ENCODE results near the gene CALD1. TPM values are rescaled to one million over a fixed set of nuclear protein-coding genes. Genes with fewer than 3 reads are reported as not detected.

Gene CALD1, protein sequence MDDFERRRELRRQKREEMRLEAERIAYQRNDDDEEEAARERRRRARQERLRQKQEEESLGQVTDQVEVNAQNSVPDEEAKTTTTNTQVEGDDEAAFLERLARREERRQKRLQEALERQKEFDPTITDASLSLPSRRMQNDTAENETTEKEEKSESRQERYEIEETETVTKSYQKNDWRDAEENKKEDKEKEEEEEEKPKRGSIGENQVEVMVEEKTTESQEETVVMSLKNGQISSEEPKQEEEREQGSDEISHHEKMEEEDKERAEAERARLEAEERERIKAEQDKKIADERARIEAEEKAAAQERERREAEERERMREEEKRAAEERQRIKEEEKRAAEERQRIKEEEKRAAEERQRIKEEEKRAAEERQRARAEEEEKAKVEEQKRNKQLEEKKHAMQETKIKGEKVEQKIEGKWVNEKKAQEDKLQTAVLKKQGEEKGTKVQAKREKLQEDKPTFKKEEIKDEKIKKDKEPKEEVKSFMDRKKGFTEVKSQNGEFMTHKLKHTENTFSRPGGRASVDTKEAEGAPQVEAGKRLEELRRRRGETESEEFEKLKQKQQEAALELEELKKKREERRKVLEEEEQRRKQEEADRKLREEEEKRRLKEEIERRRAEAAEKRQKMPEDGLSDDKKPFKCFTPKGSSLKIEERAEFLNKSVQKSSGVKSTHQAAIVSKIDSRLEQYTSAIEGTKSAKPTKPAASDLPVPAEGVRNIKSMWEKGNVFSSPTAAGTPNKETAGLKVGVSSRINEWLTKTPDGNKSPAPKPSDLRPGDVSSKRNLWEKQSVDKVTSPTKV
- total RNA-seq = 389 TPM

DNA sequence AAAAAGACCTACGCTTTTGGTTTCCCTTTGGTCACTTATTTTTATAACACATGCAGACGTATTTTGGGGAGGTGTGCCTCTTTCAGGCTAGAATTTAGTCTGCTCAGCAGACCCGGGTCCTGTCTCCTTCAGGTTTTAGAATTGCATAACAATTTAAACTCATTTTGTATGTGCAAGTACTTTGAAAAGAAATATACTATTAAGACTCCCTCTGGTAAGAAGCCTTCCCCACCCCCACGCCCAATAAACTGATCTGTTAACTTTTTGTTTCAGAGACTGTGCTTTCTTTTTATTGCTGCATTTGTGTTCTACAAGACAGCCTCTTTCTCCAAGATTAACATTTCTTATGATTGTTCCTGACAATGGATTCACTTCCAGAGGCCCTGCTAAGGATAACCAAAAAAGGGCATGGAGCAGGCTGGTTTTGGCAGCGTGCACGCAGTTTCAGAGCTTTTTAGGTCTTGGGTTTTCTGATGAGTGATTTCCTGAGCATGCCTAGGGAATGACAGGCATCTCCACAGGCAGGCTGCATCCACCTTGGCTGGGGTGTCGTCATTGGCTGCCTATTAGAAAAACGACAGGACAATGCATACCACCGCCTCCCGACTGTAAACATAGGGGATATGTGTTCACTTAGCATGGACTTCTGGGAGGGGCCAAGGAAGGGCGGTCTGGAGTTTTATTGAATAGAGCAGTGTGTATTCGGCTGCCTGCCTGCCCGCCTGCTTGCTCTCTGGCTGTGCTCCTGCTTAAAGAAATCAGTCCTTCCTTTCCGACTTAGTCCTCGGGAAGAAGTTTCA is at the start of gene CALD1:
TSS of gene CALD1 (plus strand) at position 694 of the 800 bp plus-strand sequence. CDS start 88,100 bp downstream, outside the sequence.
- peak; percentile 77 for DNase-seq (ENCODE audit: low spot score)

DNA sequence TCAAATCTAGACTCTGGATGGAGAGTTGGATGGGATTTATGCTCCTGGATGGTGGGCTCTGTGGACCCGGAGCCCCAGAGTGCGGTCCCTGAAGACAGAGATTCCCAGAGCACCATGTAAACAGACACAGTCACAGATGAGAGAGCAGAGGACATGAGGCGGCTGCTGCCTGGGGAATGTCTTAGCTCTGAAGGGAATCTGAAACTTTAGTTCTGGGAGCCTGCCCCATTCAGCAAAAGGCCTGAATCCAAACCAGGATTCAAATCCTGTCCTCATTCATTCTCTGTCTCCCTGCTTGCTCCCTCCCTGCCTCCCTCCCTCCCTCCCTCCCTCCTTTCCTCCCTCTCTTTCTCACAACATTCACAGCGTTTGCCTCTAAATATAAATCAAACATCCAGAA is 49.5 kb upstream of the CALD1 start:
- DNase-seq (ENCODE audit: low spot score) = no peak

DNA sequence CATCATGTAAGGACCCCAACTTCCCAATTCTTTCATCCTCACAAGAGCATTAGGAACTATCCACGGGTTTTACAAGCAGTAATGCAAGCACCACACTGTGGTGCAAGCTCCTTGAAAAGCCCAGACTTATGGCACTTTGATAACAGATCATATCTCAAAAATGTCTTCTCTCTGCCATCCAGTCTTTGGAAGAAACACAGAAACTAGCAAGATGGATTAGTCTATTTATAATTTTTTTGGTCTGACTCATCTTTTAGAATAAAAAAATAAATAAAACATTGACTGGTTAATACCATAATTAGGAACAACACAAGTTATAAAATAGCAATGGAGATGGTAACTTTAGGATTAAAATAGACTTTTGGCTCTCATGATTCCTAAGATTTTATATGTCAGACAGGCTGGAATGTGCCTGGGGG is 49.0 kb upstream of the CALD1 start:
- DNase-seq (ENCODE audit: low spot score) = no peak

DNA sequence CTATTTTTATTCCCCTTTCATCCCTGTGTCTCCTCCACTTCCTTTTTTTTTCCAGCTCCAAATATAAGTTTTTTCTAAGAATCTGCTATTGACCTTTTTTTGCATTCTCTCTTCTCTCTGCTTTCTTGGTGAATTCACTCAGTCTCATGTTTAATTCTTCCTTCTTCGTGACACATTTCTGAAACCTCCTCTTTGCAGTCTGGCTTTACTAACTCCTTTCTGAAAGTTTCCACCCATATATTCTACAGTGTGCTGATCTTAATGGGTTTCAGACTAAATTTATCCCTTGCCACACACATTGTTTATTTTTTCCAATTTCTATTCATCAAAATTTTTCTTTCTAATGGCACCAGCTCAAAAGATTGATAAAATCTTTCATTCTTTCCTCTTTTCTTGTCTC is 47.8 kb upstream of the CALD1 start:
- DNase-seq (ENCODE audit: low spot score) = no peak

DNA sequence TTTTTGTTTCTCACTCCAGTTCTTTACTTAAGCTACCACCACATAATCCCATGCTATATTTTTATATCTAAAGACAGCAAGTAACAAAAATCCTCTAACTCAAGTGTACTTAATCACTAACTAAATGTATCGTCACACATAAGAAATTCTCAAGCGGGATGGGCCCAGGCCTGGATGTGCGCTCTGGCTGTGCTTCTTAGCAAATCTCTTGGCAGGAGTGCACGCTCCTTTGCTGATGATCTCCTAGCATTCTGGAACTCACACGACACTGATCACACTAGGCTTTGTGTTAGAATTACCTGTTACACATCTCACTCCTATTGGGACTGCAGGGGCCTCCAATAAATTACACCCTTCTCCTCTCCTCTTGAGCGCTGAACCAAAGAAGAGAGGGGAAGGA is 46.7 kb upstream of the CALD1 start:
- DNase-seq (ENCODE audit: low spot score) = no peak

DNA sequence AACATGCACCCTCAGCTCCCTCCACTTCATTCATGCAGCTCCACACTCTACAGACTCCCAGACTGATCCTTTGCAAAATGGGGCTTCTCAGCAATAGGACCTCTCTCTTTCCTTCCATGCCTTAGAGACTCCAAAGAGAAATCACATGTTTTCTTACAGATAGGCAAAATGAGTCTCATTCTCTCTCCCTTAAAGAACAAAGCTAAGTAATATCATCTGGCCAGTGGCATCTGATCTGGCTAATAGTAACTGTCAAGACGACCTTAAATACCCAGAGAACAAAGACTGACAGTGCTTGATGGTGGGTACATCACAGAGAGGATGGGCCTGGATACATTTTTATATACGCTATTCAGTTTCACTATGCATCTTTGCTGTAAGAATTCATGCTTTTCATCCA is 43.1 kb upstream of the CALD1 start:
- DNase-seq (ENCODE audit: low spot score) = no peak

DNA sequence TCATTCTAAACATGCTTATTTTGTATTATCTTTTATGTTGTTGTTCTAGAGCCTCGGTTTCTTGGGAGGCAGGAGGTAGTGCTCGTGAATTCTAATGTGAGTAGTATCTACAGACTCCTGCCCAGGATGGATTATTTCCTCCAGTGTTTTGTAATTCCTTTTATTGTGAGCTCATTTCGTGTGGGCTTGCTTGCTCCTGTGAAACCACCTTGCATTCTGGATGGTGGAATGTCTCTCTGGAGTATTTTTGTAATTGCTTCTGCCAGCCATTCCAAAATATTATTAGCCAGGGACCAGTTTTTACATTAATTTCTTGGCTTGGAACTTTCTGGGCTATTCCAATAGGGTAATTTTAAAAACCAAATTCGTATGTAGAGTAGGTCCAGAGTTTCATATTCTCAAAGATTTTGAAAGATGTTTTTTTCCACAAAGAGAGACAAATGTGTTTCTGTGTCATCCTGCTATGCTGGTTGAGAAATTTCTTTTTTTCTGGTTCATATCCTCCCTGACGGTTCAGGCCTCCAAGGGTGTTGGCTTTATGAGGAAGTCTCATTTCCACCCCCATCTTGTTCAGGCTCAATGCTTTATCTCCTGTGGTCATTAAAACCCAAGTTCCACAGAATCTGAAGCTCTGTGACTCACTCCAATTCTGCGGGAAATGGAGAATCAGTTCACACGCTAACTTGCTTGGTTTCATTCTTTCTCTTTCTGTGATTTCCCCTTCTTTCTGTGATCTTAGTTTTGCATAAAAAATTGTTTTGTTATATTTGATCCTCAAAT is 41.7 kb upstream of the CALD1 start:
- no peak for DNase-seq (ENCODE audit: low spot score)

DNA sequence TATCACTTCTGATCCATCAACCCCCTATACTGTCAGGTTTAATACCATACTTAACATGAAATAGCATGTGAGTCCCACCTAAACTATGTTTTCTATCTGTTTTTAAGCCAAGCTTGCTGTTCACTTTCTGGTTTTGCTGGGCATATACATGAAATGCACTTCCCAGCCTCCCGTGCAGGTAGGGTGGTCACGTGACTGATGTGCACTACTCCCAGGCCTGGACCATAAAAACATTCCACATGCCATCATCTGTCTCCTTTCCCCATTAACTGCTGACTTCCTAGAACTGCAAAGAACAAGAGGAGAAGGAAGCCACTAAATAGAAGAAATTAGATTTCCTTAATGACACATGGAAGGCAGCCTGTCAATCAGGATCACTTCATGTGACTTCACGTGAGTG is 40.1 kb upstream of the CALD1 start:
- no peak for DNase-seq (ENCODE audit: low spot score)

DNA sequence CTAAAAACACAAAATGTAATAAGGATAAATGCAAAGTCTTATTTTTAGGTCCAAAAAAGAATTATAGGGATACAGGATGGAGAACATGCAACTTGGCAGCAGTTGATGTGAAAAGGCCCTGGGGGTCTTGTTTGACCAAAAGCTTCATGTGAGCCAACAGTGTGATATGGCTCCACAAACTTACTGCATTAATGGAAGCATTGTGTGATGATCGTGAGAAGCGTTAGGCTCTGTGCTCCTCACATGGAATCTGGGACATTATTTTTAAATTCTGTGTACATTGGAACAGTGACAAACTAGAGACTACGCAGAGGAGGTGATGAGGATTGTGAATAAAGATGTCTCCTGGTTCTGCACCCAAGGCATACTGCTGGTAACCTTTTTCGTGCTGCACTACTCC is 39.1 kb upstream of the CALD1 start:
- no peak for DNase-seq (ENCODE audit: low spot score)

DNA sequence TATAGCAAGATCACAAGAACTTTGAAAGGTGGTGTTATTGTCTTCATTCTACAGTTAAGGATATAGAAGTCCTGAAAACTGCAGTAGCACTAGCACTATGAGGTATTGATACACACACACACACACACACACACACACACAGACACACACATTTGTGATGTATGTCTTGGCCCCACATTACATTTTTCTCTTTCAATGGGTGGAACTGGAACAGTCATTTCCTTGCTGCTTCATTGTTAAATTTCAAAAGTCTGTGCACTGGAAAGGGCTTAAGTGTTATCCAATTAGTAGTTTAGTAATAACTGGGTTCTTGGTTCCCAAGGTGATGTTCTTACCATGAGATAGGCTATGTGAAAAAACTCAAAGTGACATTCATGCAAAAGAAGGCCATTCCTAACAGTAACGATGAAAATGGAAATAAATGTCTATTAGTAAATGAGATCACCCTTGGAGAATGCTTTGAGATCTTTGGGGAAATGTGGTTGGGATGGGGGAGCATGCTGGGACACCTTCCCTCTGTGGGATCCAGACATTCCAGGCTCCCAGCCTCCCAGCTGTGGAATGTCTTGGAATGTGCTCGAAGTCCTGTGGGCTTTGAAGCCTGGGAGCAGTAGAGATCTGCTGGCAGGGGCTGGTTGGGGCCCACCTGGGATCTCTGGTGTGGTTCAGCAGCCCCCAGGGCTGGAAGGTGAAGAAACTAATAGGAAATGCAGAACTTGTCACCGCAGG is 37.4 kb upstream of the CALD1 start:
- no peak for DNase-seq (ENCODE audit: low spot score)

DNA sequence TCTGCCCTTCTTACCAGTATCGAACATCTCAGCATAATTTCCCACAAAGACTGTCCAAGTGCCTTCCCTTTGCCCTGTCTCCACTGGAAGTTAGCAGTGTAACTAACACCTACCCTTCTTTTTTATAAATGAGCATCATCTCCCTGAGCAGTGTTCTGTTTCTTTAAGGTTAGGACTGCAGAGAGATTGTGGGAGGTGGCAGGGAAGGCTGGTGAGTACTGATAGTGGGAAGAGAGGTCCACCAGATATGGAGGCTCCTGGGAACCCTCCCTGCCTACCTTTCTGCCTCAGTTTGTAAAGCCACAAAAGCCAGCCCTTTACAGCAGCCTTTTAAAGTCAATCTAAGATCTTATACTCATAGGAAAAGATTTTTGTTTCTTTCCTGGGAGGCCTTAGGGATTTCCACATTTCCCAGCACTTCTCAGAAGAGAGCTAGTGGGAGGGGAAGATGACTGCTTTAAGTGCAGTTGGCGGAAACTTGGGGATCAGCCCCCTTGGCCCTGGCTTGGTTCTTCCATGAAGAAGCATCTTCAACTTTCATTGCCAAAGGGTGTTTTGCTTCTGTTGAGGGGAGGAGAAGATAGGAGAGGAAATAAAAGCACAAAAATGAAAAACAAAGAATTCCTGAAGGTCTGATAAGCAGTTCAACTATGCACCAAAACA is 36.6 kb upstream of the CALD1 start:
- no peak for DNase-seq (ENCODE audit: low spot score)

DNA sequence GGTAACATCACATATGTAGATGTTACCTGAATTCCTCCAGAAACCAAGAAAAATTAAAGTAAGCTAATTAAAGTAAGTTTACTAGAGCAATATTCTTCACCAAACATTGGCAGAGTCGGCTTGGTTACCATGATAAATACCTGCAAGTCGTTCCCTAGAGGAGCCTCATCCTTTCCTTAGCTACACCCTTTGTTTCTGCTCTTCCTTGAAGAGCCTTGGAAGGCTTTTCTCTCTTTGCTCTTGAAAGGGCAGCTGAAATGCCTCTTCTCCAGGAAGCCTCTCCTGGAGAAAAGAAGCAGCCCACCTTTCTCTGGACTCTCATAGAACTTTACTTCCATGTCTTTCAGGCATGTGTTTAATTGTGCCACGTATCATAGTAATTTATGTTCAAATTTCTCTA is 34.9 kb upstream of the CALD1 start:
- no peak for DNase-seq (ENCODE audit: low spot score)

DNA sequence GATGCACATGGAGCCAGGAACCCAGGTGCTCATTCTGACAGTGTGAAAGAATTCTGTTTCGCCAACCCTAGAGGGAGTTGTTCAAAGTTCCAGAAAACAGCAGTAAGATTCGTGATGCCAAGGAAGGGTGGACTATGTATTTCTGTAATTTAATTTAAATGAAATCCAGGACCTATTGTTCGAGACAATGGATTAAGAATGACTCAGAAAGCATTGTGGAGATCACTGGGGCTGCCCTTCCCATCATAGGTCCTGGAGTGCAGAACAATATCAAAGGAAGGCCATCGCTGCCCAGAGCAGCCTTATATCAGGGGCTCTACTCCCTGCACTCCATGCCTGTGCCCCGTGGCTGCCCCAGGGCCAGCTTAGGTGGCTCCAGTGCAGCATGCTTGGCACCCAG is 32.1 kb upstream of the CALD1 start:
- DNase-seq (ENCODE audit: low spot score) = no peak

DNA sequence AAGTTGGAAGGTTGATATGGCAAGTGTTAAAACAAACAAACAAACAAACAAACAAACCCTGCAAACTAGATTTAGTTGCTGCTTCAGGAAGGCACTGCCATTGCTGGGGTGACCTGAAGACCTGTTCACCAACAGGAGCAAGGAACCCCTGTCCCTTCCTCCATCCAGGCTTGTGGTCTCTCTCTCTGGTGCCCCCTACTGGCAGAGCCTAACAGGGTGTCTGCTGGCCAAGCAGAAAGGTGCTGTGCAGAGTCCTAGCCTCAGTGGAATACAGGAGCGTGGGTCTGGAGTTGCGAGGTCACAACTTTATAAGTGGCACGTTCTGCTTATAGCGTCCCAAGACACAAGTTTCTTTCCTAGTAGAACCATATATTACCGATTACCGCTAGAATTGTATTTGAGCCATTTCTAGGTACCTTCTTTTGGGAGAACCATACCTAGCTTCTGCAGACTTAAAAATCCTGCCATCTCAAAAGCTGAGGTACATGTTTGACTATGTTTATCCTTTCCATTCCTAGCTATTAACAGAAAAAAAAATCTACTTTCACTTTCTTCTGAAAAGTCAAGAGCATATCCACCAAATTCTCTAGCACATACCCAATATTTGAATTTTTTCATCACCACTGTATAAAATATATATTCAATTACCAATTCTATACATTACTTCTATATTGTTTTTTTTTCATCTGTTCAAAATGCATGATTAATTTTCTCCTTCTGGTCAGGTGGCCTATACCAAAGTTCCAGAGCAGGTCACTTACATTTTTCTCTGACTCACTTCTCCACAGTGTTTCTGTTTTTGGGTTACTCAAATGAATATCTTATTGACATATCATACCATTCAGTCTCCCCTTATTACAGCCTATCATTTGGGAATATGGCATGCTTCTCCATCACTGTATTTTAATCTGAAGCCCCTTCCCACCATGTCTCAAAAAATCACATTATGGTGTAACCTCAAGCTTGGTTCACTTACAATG is 29.1 kb upstream of the CALD1 start:
- DNase-seq (ENCODE audit: low spot score) = peak; percentile 50

DNA sequence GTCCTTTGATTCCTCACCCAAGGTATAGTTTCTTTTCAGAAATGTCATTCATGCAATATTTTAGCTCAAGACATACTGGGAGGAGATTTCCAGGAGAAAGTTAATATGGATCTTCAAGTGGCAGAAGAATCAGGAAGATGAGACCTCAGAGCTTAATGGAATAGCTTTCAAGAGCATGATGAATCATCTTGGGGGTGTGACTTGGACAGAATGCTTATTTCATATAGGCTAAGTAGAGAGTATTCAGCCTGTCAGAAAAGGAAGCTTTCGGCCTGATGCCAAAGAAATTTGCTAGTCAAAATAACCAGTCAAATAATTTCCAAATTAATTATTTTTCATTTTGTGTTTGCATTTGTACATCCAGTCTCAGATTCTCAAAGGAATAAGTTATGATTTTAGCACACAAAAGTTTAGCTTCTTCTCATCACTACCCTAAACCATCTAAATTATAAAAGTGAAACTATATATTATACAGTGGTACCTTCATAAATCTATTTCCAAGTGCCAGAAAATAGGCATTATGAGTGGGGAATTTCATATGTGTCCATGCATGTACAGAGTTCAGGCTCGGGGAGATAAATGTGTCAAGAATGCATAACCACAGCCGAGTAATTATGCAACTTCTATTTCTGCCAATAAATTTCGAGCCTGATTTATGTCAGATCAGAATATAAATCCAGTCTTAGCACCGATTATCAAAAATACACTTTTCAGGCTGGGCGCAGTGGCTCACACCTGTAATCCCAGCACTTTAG is 27.3 kb upstream of the CALD1 start:
- no peak for DNase-seq (ENCODE audit: low spot score)

DNA sequence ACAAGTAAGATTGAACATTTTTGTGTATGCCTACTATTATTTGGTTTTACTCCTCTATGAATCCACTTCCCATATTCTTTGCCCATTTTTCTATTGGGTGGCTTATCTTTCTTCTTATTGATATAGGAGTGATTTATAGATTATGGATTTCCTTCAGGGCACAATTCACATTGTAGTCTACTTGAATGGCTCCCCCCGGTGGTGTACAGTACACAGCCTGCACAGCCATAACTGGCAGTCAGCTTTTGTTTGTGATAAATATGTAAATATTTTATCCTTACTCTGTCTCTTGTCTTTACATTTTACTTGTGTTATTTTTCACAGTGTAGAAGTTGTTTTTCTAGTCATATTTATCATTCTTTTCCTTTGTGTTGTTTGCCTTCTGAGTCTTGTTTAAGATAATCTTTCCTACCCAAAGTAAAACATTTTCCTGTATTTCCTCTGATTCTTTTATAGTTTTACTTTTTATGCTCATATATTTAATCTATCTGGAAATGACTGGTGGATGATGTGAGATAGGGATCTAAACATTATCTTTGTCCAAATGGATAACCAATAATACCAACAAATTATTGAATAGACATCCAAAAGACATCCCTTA is 23.9 kb upstream of the CALD1 start:
- DNase-seq (ENCODE audit: low spot score) = no peak

DNA sequence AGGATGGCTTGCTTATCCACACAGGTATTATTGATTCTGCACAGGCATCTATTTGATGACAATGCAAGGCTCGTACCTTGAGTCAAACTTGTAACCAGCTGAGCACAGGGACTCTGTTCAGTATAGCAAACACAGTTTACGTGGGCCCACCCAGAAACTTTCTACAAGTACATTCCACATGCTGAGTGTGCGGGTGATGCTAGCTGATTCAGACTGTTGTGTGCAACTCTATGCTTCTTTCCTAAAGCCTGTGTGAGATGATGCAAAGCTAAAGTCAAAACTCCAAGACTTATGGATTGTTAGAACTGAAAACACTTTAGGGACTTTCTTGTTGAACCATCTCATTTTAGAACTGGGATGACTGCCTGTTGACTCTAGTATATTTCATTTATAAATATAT is 21.5 kb upstream of the CALD1 start:
- DNase-seq (ENCODE audit: low spot score) = no peak

DNA sequence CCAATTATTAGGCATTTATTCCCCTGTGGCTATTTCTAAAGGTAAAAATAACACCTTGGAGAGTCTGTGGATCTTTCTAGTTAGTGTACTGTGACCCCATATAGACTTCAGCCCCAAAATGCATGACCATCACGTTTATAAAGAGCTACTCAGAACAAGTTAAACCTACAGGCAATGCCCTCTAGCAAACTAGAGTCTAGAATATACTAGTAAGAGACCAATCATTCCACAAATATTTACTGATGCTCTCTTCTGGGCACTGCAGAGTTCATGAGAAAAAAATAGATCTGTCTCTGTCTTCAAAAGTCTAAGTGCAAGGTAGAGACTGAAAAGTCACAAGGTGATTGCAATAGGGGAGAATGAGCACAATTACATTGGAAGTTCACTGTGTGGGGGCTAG is 20.5 kb upstream of the CALD1 start:
- DNase-seq (ENCODE audit: low spot score) = no peak
